ENCODE data around the gene ITGA1. TPM values are rescaled to one million over a fixed set of nuclear protein-coding genes. Genes with fewer than 3 reads are reported as not detected.

Gene ITGA1
- total RNA-seq, 5 donors from 2014 or later (not counting 1 experiment from before 2014, with no cell fraction given) = 2.9 to 13.0 (median 6.8) TPM

- no peak overlapping the region for H3K27ac Mint-ChIP-seq
- no peaks in the 10 kb centered on the region for H3K9me3 ChIP-seq
- H3K4me3 ChIP-seq (ENCODE audit: control insufficient read depth in 1 of 2, extremely low read depth in 1 of 2, low read length in 1 of 2) = no peak overlapping the region
- H3K36me3 Mint-ChIP-seq = peaks cover under 1% of the 10 kb centered on the region
- DNase-seq (no peak), ATAC-seq (replicated peaks in 1 of 4) (no peak)
- POLR2A ChIA-PET = no interaction called here
- CTCF ChIA-PET = interaction anchor here in 1 of 2 donors (0.7 kb wide), 1 partner anchor 29 kb away, joined by 3 read pairs; no protein-coding TSS in a partner anchor
- H3K27ac ChIP-seq (ENCODE audit: low read length) = no peak overlapping the region
- no peaks in the 10 kb centered on the region for H3K9me3 Mint-ChIP-seq
- no peaks in the 10 kb centered on the region for H3K27me3 ChIP-seq (replicated peaks in 1 of 2; ENCODE audit: control insufficient read depth in 2 of 2, extremely low read depth in 1 of 2, insufficient read depth in 2 of 2, low read length in 1 of 2)
- H3K4me1 Mint-ChIP-seq = peaks cover 9 to 19% (median 14%) of the 10 kb centered on the region in 3 donors
- H3K27me3 Mint-ChIP-seq = no peaks in the 10 kb centered on the region
- H3K36me3 ChIP-seq (ENCODE audit: control insufficient read depth in 2 of 2, extremely low read depth in 1 of 2, insufficient read depth in 1 of 2, low read length in 1 of 2) = no peaks in the 10 kb centered on the region
- no peak overlapping the region for H3K4me3 Mint-ChIP-seq
- peaks cover 0 to 7% of the 10 kb centered on the region in 2 experiments for H3K4me1 ChIP-seq (ENCODE audit: control insufficient read depth in 1 of 2, extremely low read depth in 1 of 2, insufficient read depth in 2 of 2, low read length in 2 of 2)
Measured at GRCh38 chr5:52893105-52893504, 105.4 kb downstream of the ITGA1 start.

GRCh38 chr5:52893863-52894262 is 106.1 kb downstream of the ITGA1 start:
- Mint-ChIP-seq H3K9me3 (no peaks in the 10 kb centered on the region), H3K27ac (no peak overlapping the region), H3K36me3 (no peaks in the 10 kb centered on the region), H3K27me3 (no peaks in the 10 kb centered on the region), H3K4me1 (peaks cover 9 to 19% (median 14%) of the 10 kb centered on the region in 3 donors), H3K4me3 (no peak overlapping the region)
- Histone ChIP-seq H3K4me1 (ENCODE audit: control insufficient read depth in 1 of 2, extremely low read depth in 1 of 2, insufficient read depth in 2 of 2, low read length in 2 of 2) (peaks cover 0 to 7% of the 10 kb centered on the region in 2 experiments), H3K36me3 (ENCODE audit: control insufficient read depth in 2 of 2, extremely low read depth in 1 of 2, insufficient read depth in 1 of 2, low read length in 1 of 2) (no peaks in the 10 kb centered on the region), H3K4me3 (ENCODE audit: control insufficient read depth in 1 of 2, extremely low read depth in 1 of 2, low read length in 1 of 2) (no peak overlapping the region), H3K27me3 (replicated peaks in 1 of 2; ENCODE audit: control insufficient read depth in 2 of 2, extremely low read depth in 1 of 2, insufficient read depth in 2 of 2, low read length in 1 of 2) (no peaks in the 10 kb centered on the region), H3K9me3 (no peaks in the 10 kb centered on the region), H3K27ac (ENCODE audit: low read length) (no peak overlapping the region)
- ATAC-seq (replicated peaks in 1 of 4) (no peak), DNase-seq (no peak)
- POLR2A ChIA-PET = no interaction called here
- CTCF ChIA-PET = interaction anchor here in 1 of 2 donors (0.7 to 0.8 kb wide), 2 partner anchors 28 to 236 kb away, joined by 3 read pairs; no protein-coding TSS in a partner anchor
- 100% methylated on average over 1 of the region's 1 CpG for WGBS (ENCODE audit: insufficient coverage)

DNA sequence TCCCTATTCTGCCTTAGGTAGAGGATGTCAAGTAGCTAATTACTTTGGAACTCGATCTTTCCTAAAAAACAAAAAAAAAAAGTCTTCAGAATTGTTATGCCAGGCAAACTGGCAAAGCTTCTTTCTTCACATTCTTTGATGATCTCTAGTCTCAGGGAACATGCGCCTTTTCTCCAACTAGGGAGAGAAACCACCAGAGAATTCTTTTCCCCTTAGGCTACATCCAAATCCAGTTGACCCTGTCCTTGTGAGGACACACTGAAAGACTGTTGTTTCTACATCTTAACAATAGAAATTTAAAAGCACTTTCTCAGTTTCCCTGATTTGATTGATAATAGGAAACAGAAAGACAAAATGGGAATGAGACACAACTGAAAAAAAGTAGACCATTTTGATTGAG is 106.7 kb downstream of the ITGA1 start:
- Histone ChIP-seq H3K9me3 (no peaks in the 10 kb centered on the region), H3K4me1 (ENCODE audit: control insufficient read depth in 1 of 2, extremely low read depth in 1 of 2, insufficient read depth in 2 of 2, low read length in 2 of 2) (peaks cover 0 to 7% of the 10 kb centered on the region in 2 experiments), H3K36me3 (ENCODE audit: control insufficient read depth in 2 of 2, extremely low read depth in 1 of 2, insufficient read depth in 1 of 2, low read length in 1 of 2) (no peaks in the 10 kb centered on the region), H3K4me3 (ENCODE audit: control insufficient read depth in 1 of 2, extremely low read depth in 1 of 2, low read length in 1 of 2) (no peak overlapping the region), H3K27me3 (replicated peaks in 1 of 2; ENCODE audit: control insufficient read depth in 2 of 2, extremely low read depth in 1 of 2, insufficient read depth in 2 of 2, low read length in 1 of 2) (no peaks in the 10 kb centered on the region), H3K27ac (ENCODE audit: low read length) (no peak overlapping the region)
- Mint-ChIP-seq H3K4me3 (no peak overlapping the region), H3K9me3 (no peaks in the 10 kb centered on the region), H3K4me1 (peaks cover 9 to 19% (median 14%) of the 10 kb centered on the region in 3 donors), H3K27me3 (no peaks in the 10 kb centered on the region), H3K36me3 (no peaks in the 10 kb centered on the region), H3K27ac (no peak overlapping the region)
- WGBS (ENCODE audit: insufficient coverage) = no CpG with 5 or more reads among the region's 2 CpGs
- POLR2A ChIA-PET = no interaction called here
- CTCF ChIA-PET = interaction anchor here in 1 of 2 donors (0.8 kb wide), 1 partner anchor 237 kb away, joined by 3 read pairs; no protein-coding TSS in a partner anchor
- DNase-seq (no peak), ATAC-seq (replicated peaks in 1 of 4) (no peak)

DNA sequence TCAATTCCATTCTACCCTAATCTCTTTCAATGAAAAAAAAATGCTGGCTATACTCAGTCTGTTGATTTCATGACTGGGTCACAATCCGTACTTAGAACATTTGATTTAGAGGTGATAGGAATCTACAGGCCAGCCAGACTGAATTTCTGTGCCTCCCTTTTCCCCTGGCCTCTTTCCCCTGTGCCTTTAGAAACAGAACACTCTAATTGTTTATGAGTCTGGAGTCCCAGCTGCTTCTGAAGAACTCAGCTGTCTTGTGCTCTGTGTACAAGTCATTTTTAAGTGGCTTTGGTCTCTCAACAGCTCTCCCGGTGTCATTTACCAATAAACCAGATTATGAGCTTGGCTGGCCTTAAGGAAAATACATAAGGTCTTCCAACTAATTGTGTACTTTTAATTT is 107.4 kb downstream of the ITGA1 start:
- no peak for DNase-seq
- H3K27me3 Mint-ChIP-seq = no peaks in the 10 kb centered on the region
- no peak overlapping the region for H3K27ac Mint-ChIP-seq

GRCh38 chr5:52895572-52896413 is 108.1 kb downstream of the ITGA1 start:
- ChIA-PET CTCF (interaction anchor here in 1 of 2 donors (1.4 kb wide), 1 partner anchor 109 kb away, joined by 4 read pairs; no protein-coding TSS in a partner anchor), POLR2A (interaction anchor here in 1 of 2 donors (0.7 kb wide), 1 partner anchor 204 kb away, joined by 4 read pairs; no protein-coding TSS in a partner anchor)
- WGBS (ENCODE audit: insufficient coverage) = 80% methylated on average over 2 of the region's 5 CpGs
- Mint-ChIP-seq H3K36me3 (peaks cover 4% of the 10 kb centered on the region), H3K9me3 (peaks cover under 1% of the 10 kb centered on the region in 3 donors), H3K27ac (no peak overlapping the region), H3K4me1 (peaks cover 9 to 19% (median 14%) of the 10 kb centered on the region in 3 donors), H3K27me3 (no peaks in the 10 kb centered on the region), H3K4me3 (no peak overlapping the region)
- Histone ChIP-seq H3K9me3 (no peaks in the 10 kb centered on the region), H3K27me3 (replicated peaks in 1 of 2; ENCODE audit: control insufficient read depth in 2 of 2, extremely low read depth in 1 of 2, insufficient read depth in 2 of 2, low read length in 1 of 2) (no peaks in the 10 kb centered on the region), H3K36me3 (ENCODE audit: control insufficient read depth in 2 of 2, extremely low read depth in 1 of 2, insufficient read depth in 1 of 2, low read length in 1 of 2) (no peaks in the 10 kb centered on the region), H3K4me1 (ENCODE audit: control insufficient read depth in 1 of 2, extremely low read depth in 1 of 2, insufficient read depth in 2 of 2, low read length in 2 of 2) (peaks cover 0 to 7% of the 10 kb centered on the region in 2 experiments), H3K4me3 (ENCODE audit: control insufficient read depth in 1 of 2, extremely low read depth in 1 of 2, low read length in 1 of 2) (no peak overlapping the region), H3K27ac (ENCODE audit: low read length) (no peak overlapping the region)
- peak in 1 of 35 experiments; percentile 13 for DNase-seq
- ATAC-seq (replicated peaks in 1 of 4) = peak in 1 of 4 experiments; percentile 68

More for the DNA sequence above, 107.4 kb downstream of the ITGA1 start:
- no peaks in the 10 kb centered on the region for H3K9me3 Mint-ChIP-seq
- WGBS (ENCODE audit: insufficient coverage) = no CpG with 5 or more reads among the region's 2 CpGs
- no peak overlapping the region for H3K27ac ChIP-seq (ENCODE audit: low read length)
- H3K36me3 Mint-ChIP-seq = peaks cover 4% of the 10 kb centered on the region
- H3K36me3 ChIP-seq (ENCODE audit: control insufficient read depth in 2 of 2, extremely low read depth in 1 of 2, insufficient read depth in 1 of 2, low read length in 1 of 2) = no peaks in the 10 kb centered on the region
- H3K4me1 ChIP-seq (ENCODE audit: control insufficient read depth in 1 of 2, extremely low read depth in 1 of 2, insufficient read depth in 2 of 2, low read length in 2 of 2) = peaks cover 0 to 7% of the 10 kb centered on the region in 2 experiments
- ChIA-PET POLR2A (interaction anchor here in 1 of 2 donors (0.7 kb wide), 1 partner anchor 204 kb away, joined by 4 read pairs; no protein-coding TSS in a partner anchor), CTCF (interaction anchor here in 1 of 2 donors (1.4 kb wide), 1 partner anchor 108 kb away, joined by 4 read pairs; no protein-coding TSS in a partner anchor)
- H3K4me3 ChIP-seq (ENCODE audit: control insufficient read depth in 1 of 2, extremely low read depth in 1 of 2, low read length in 1 of 2) = no peak overlapping the region
- H3K4me3 Mint-ChIP-seq = no peak overlapping the region
- H3K9me3 ChIP-seq = no peaks in the 10 kb centered on the region
- no peaks in the 10 kb centered on the region for H3K27me3 ChIP-seq (replicated peaks in 1 of 2; ENCODE audit: control insufficient read depth in 2 of 2, extremely low read depth in 1 of 2, insufficient read depth in 2 of 2, low read length in 1 of 2)
- ATAC-seq (replicated peaks in 1 of 4) = no peak
- peaks cover 9 to 19% (median 14%) of the 10 kb centered on the region in 3 donors for H3K4me1 Mint-ChIP-seq

- H3K4me3 ChIP-seq (ENCODE audit: control insufficient read depth in 1 of 2, extremely low read depth in 1 of 2, low read length in 1 of 2) = no peak overlapping the region
- Mint-ChIP-seq H3K27me3 (no peaks in the 10 kb centered on the region), H3K27ac (no peak overlapping the region), H3K4me3 (no peak overlapping the region), H3K36me3 (peaks cover 8% of the 10 kb centered on the region), H3K9me3 (peaks cover 5 to 7% (median 6%) of the 10 kb centered on the region in 3 donors), H3K4me1 (peaks cover 9 to 19% (median 14%) of the 10 kb centered on the region in 3 donors)
- no peaks in the 10 kb centered on the region for H3K9me3 ChIP-seq
- DNase-seq (no peak), ATAC-seq (replicated peaks in 1 of 4) (no peak)
- no peak overlapping the region for H3K27ac ChIP-seq (ENCODE audit: low read length)
- ChIA-PET POLR2A (no interaction called here), CTCF (interaction anchor here (1.0 to 1.4 kb wide), 2 partner anchors 19 to 110 kb away, joined by 4 to 5 read pairs; no protein-coding TSS in a partner anchor)
- 100% methylated on average over 1 of the region's 2 CpGs for WGBS (ENCODE audit: insufficient coverage)
- no peaks in the 10 kb centered on the region for H3K36me3 ChIP-seq (ENCODE audit: control insufficient read depth in 2 of 2, extremely low read depth in 1 of 2, insufficient read depth in 1 of 2, low read length in 1 of 2)
- no peaks in the 10 kb centered on the region for H3K27me3 ChIP-seq (replicated peaks in 1 of 2; ENCODE audit: control insufficient read depth in 2 of 2, extremely low read depth in 1 of 2, insufficient read depth in 2 of 2, low read length in 1 of 2)
- H3K4me1 ChIP-seq (ENCODE audit: control insufficient read depth in 1 of 2, extremely low read depth in 1 of 2, insufficient read depth in 2 of 2, low read length in 2 of 2) = peaks cover 0 to 7% of the 10 kb centered on the region in 2 experiments
Measured at GRCh38 chr5:52896534-52897237, 109.0 kb downstream of the ITGA1 start.

All from T-cell (primary cell).